Islet of Langerhans (tissue), 1 donor: Measurements from ENCODE around the gene ZNF606.

Experiments used
- FAIRE-seq: peaks from one replicate; lab custom pipeline; 2011; peaks lifted over from hg19 to GRCh38; lab: Jason Lieb, UNC

ZNF606 gene

DNA sequence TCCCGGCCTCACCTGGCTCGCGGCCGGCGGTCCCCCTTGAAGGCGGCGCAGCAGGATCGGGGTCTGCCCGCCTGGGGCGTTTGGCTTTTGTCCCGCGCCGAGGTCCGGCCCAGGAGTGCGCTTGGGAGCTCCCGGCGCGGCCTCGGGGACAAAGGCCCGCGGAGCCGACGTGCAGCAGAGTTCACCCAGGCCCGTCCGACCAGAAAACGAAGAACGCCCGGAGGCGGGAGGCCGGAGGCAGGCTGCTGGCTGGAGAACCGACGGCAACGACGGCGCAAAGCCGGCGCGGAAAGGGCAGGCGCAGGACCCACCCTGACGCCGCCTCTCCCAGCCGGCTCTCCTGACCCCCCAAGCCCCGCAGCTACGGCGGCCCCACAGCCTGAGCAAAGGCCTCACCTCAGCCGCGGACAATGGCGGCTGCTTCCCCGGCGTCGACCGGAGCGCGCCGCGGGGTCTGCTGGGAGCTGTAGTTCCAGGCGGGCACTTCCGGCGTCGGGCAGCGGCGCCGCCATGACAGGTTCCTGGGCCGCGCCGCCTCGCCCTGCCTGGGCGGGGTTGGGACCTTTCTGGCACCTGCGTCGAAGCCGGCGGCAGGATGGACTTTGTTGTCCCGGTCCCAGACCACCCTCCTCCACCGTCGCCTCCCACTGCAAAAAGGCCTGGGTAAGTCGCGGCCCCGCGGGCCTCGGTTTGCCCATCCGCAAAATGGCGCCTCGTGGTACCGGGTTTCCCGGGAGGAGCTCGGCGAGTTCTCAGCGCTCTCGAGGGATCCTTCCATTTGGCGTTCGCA is at the start of gene ZNF606:
Gene ZNF606, minus strand, starts transcription at position 437 of the 790 bp plus-strand sequence. CDS start 1,501 bp downstream, outside the sequence.
- FAIRE-seq = no peak

DNA sequence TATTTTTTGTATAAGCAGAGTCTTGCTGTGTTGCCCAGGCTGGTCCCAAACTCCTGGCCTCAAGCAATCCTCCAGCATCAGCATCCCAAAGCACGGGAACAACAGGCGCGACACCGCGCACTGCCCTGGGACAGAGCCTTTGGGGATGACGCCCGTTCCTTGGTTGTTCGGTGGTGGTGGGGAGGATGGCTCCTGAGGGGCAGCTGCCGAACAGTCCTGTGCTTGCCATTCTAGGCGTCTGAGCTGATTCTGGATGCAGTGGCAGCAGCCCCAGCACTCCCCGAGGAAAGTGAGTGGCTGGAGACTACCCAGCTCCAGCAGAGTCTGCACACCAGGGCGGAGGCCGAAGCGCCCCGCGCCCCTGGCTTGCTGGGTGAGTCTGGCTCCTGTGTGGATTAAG is 49.6 kb upstream of the ZNF606 start:
- FAIRE-seq = no peak

GRCh38 chr19:58047672-58048071 is 45.1 kb upstream of the ZNF606 start:
- no peak for FAIRE-seq

GRCh38 chr19:58046856-58047255 is 44.2 kb upstream of the ZNF606 start:
- no peak for FAIRE-seq

GRCh38 chr19:58045411-58046050 is 42.9 kb upstream of the ZNF606 start:
- no peak for FAIRE-seq

DNA sequence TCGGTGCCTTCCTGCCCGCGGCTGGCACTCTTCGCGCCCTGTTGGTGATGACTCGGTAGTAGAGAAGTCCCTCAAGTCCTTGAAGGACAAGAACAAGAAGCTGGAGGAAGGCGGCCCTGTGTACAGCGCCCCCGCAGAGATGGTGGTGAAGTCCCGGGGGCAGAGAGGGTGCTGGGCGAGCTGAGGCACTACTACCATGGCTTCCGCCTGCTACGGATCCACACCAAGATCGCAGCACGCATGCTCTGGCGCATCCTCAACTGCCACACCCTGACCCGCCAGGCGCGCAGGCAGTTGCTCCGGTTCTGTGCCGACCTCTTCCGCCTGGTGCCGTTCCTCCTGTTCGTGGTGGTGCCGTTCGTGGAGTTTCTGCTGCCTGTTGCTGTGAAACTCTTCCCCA is 42.3 kb upstream of the ZNF606 start:
- FAIRE-seq = no peak

- FAIRE-seq = no peak
Measured at GRCh38 chr19:58044391-58044790, 41.8 kb upstream of the ZNF606 start.

DNA sequence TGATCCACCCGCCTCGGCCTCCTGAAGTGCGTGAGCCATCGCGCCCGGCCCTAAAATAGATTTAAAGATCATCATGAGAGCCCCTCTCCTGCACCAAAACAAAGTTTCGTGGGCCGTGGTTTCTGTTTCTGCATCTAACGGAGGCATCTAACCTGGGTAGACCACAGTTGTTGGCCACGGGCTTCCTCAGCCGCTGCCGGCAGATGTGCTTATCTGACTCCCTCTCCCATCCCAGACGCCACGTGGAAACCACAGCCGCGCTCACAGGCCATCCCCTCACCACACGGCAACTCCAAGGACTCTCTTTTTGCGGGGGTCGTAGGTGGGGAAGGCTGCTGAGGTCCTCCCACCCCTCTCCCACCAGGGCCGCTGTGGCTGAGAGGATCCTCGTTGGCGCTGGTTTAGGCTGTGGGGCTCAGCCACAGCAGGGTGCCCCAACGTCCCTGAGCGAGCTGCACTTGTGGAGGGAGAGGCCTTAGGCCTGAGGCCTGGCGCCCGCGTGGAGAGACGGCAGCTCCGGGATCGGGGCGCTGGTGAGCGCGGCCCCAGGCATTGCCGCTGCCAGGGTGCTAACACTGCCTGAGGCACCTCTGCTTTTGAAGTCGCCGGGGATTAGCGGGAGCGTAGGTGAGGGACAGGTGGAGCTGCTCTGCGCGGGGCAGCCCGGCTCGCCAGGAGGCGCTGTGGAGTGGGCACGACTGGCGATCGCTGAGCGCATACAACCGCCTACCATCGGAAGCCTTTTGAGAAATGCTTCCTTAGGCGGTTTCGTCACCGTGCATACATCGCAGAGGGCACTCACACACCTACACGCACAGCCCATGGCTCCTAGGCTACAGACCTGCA is 40.1 kb upstream of the ZNF606 start:
- FAIRE-seq = no peak

- FAIRE-seq = no peak
Measured at GRCh38 chr19:58040751-58041525, 38.3 kb upstream of the ZNF606 start.

DNA sequence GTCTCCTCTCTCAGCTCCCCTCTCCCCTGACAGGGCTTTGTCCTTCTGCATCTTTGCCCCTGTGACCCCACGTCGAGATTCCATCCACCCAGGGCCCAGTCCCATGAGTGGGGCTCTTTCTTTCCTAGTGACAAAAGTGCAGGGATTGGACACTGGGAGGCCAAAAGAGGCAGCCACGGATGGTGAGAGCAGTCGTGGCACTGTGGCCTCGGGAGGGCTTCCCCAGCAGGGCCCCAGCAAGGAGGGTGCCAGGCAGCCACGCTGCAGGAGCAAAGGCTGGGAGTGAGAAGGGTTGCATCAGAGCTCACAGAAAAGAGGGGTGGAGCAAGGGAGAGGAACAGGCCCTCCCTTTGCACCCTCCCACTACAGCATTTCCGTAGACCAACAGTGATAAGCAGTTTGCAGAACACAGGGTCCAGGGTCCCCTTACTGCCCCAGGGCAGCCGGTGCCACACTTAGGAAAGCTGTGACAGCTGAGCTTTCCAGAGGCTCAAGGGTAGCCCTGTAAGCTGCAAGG is 36.1 kb upstream of the ZNF606 start:
- no peak for FAIRE-seq

GRCh38 chr19:58037927-58038687 is 35.5 kb upstream of the ZNF606 start:
- no peak for FAIRE-seq

GRCh38 chr19:58035863-58036262 is 33.2 kb upstream of the ZNF606 start:
- no peak for FAIRE-seq

- no peak for FAIRE-seq
Measured at GRCh38 chr19:58034477-58034793, 31.8 kb upstream of the ZNF606 start.

DNA sequence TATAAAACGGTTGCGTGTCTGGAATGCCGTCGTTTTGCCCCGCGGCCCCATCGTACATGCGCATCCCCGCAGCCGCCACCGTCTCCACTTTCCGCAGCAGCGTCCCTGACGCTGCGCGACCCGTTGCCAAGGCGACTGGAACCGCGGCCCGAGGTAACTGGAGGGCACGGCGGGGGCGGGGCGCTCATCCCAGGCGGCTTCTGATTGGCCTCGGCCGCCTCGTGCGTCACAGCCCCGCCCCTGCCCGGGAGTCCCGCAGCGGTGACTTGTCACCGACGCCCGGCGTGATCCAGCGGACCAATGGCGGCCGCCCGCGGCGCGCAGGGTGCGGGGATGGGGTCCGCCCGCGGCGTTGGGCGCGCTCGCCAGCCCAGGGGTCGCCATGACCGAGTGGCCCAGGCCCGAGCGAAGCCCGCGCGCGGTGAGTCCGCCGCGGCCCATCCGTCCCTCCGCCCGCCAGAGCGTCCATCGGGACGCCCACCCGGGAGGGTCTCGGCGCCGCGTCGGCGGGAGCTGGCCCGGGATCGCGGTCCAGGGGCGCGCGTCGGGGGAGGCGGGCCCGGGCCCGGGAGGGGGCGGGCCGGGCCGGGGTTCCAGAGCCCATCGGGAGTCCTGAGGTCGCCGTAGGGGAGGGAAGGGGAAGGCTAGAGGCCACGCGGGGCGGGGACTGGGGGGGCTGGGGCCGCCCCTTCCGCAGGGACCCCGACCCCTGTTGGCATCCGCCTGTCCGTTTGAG is 31.3 kb upstream of the ZNF606 start, which contains the start of gene ZSCAN1:
Gene ZSCAN1, plus strand, starts transcription at position 285 of the 736 bp plus-strand sequence. CDS start 3,812 bp downstream, outside the sequence.
- FAIRE-seq = no peak

GRCh38 chr19:58024661-58025060 is 22.0 kb upstream of the ZNF606 start:
- no peak for FAIRE-seq

DNA sequence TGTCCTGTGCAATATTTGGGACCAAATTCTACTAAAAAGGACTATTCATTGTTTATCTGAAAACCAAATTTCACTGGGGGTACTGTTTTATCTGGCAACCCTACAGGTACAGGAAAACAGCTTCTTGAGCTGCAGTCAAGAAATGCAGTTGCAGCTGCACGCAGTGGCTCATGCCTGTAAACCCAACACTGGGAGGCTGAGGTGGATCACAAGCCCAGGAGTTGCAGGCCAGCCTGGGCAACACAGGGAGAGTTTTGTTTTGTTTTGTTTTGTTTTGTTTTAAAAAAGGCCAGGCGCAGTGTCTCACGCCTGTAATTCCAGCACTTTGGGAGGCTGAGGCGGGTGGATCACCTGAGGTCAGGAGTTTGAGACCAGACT is 19.7 kb upstream of the ZNF606 start:
- no peak for FAIRE-seq

DNA sequence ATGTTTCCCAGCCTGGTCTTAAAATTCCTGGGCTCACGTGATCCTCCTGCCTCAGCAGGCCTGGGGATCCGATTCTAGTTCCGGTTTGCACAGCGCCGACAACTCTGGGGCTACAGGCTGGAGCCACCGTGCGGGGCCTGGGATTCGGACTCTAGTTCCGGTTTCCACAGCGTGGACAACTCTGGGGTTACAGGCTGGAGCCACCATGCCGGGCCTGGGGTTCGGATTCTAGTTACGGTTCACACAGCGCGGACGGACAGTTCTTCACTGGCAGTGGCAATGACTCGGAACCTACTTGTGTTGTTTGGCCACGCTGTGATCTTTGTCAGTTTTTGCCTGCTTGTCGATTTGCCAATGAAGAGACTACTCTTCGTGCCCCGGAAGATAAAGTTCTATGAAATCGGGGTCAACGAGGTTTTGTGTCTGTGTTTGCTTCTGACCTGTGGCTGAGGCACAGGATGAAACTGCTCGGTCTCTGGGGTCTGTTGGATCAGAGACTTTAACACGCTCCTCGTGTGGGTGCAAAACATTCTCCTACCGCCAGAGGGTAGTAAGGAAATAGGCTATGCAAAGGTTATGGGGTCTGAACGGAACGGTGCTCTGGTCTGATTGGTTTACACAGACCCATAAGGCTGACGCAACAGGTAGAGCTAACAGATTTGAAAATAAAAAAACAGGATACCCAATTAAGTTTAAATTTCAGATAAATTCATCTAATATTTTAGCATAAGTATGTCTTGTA is 19.1 kb upstream of the ZNF606 start:
- FAIRE-seq = peak; percentile 91

GRCh38 chr19:58020129-58020528 is 17.5 kb upstream of the ZNF606 start:
- no peak for FAIRE-seq

GRCh38 chr19:58014141-58014540 is 11.5 kb upstream of the ZNF606 start:
- FAIRE-seq = no peak

- no peak for FAIRE-seq
Measured at GRCh38 chr19:58010507-58010906, 7.9 kb upstream of the ZNF606 start.
